HS-27A (cell line): ENCODE data around the gene CACNA1B.

Experiments used
- DNase-seq: peaks from one replicate; pipeline ENCODE4 v3.0.0-alpha.2; 2012; ENCODE audit warnings: low read depth, missing footprints

Gene CACNA1B

DNA sequence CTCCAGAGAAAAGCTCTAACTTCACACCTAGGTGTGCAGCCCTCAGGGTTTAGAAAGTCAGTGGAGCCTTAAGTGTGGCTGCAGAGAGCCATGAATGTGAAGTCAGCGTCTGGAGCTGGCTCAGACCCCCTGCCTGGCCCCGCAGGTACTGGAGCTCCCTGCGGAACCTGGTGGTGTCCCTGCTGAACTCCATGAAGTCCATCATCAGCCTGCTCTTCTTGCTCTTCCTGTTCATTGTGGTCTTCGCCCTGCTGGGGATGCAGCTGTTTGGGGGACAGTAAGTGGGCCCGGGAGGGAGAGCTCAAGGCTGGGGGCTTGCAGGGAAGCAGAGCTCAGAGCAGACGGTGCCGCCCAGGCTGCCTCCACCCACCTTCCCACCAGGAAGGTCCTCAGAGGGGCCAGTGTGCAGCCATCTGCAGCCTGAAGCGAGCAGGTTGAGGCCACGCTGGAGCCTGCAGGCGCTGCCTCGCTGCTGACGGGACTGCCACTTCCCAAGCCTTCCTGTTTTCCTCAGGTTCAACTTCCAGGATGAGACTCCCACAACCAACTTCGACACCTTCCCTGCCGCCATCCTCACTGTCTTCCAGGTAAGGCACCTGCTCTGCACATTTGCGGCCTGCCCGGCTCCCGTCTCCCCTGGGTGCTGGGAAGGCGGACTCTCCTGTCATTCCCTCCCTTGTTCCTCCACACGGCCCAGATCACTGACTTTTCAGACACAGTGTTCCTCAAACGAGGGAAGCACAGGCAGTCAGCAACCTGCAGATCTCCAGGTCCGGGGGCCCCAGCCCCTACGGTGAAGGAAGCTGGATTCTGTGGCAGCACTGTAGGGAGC, 108.9 kb downstream of the CACNA1B start:
- no peak for DNase-seq

DNA sequence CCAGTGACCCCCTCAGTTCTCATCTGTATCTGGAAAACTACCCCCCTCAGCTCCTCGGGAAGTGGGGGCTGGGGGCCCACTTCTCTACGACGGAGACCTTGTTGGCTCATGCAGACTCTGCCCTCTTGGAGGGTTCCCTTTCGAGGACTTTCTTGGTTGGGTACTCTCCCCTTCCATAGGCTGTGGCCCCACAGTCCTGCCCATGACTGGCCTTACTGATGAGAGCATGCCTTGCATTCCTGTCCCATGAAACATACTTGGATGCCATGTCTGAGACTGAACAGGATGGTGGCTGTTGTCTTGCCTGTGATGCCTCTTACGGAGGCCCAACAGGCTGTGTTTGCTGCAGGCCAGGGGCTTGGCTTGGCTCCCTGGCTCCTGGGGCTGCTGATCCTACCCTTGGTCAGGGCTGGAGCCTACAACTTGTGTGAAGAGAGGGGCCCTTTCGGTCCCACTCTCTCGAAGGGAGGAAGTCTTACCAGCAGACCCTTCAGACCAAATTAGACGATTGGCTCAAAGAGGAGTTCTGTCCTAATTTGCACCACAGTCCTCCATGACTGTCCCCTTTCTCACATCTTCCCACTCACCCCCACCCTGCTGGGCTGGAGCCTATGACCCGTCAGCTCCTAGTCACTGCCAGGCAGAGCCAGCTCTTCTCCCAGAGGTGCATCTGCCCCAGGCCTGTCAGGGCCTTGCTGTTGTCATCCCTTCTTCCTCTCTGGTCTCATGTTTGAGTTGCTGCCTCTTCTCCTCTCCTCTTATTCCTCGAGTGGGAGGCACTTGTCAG, 109.9 kb downstream of the CACNA1B start:
- no peak for DNase-seq

GRCh38 chr9:137988051-137988450, 110.5 kb downstream of the CACNA1B start:
- no peak for DNase-seq

DNA sequence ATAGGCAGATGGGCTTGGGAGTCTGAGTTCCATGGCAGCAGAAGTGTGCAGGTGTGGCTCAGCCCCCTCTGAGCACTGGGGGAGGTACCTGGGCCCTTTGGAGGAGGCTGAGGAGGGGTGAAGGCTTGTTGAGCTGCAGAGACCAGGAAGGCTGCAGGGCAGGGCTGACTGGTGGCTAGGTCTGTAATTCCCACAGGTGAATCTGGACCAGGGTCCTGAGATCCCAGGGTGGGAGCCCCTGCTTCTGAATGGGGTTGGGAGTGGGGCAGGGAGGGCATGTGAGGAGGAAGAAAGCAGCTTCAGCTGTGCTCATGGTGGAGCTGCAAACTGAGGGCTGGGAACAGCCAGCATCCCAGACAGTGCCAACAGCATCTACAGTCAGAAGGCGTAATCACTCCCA, 111.1 kb downstream of the CACNA1B start:
- DNase-seq = no peak

GRCh38 chr9:137989156-137989555, 111.6 kb downstream of the CACNA1B start:
- DNase-seq = no peak

DNA sequence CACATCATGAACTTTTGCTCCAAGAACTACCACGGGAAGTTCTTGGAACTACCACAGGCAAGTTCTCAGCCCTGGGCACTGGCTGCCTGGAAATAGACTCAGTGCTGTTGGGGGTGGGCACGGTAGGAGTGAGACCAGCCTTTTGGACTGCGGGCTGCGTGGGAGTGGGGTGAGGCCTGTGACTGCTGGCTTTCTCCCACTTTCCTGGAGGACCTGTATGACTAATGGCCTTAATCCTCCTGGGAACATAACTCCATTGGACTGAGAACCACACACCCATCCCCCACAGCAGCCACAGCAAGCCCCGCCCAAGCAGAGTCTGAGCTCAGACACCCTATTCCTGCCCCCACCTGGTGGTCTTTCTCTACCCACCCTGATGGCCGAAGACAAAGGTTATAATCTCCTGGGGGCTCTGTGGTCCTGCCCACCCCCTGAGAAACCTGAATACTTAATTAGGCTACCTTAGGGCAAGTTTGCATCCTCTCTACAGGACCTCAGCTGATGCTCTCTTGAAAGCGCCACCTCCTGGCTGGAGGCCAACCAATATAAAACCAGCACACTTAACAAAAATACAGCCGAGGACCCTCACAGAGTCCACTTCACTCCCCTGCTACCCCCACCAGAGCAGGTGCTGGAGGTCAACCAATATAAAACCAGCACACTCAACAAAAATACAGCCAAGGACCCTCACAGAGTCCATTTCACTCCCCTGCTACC, 112.6 kb downstream of the CACNA1B start:
- no peak for DNase-seq

DNA sequence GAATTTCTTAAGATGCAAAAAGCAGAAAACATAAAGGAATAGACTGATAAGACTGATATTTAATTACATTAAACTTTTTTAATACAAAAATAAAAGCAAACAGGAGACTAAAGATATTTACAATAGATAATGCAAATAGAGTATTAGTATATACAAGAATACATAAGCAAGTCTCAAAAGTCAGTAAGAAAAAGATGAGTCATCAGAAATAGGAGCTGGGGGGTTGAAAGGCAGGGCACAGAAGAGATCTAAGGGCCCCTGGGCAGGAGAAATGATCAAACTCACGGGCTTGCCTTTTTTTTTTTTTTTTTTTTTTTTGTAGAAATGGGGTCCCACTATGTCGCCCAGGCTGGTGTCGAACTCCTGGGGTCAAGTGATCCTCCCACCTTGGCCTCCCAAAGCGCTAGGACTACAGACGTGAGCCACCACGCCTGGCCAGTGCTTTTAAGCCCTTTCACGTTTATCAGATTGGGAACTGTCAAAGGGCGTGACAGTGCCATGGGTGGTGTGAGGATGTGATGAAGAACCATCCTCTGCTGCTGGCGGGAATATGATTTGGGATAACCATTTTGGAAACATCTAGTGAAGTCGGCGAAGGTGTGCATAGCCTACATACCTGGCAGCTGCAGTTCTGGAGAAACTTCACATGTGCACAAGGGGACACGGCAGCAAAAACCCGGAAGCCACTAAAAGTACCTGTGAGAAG, 126.1 kb downstream of the CACNA1B start:
- no peak for DNase-seq

GRCh38 chr9:138006576-138007233, 129.1 kb downstream of the CACNA1B start:
- DNase-seq = no peak

DNA sequence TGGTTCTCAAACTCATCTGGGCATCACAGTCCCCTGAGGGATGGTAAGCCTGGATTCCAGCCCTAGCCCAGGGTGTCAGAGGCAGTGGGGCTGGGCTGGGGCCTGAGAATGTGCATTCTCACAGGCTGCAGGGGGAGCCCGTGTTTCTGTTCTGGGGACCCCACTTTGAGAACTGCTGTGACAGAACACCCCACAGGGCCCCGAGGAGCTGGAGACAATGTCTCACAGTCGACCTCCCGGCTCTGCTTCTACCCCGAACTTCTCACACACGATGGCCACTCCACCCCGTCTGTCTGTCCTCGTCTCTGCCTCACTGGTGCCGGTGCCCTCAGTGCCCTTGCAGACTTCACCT, 130.0 kb downstream of the CACNA1B start:
- DNase-seq = no peak

- DNase-seq = no peak
These were observed 130.6 kb downstream of the CACNA1B start for GRCh38 chr9:138007918-138008841.

DNA sequence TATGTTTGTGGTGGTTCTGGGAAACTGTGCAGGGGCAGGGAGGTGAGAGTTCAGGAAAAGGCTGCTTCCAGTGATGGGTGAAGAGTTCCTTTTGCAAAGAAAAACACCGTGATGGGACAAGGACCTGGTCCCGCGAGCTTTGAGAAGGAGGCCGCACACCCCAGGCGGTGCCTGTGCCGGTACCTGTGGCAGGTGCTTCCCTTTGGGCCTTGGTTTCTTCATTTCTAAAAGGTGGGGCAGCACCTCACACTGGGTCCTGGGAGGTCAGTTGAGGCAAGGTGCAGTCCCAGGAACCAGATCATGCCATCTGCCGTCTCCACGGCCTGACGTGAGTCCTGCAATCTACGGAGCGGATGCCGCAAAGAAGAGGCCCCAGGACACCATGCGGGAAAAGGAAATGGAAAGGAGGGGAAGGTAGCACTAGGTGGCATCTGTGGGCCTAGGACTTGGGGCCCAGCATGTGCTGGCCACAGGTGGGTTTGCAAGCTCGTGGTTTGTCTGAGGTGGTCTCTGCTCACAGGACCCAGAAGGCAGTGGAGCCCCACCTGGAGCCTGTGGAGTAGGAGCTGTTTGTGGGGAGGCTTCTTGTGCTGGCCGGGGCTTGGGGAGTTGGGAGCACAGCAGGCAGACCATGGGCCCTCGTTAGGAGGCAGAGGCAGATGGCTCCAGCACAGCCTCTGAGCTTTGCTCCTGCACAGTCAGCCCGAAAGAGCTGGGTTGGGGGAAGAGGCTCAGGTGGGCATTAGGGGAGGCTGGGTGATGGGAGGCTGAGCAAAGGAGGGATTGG, 131.6 kb downstream of the CACNA1B start:
- no peak for DNase-seq

- DNase-seq = no peak
These were observed 132.5 kb downstream of the CACNA1B start for GRCh38 chr9:138009803-138010690.

GRCh38 chr9:138010861-138011260, 133.3 kb downstream of the CACNA1B start:
- no peak for DNase-seq

GRCh38 chr9:138011951-138012500, 134.4 kb downstream of the CACNA1B start:
- DNase-seq = no peak

DNA sequence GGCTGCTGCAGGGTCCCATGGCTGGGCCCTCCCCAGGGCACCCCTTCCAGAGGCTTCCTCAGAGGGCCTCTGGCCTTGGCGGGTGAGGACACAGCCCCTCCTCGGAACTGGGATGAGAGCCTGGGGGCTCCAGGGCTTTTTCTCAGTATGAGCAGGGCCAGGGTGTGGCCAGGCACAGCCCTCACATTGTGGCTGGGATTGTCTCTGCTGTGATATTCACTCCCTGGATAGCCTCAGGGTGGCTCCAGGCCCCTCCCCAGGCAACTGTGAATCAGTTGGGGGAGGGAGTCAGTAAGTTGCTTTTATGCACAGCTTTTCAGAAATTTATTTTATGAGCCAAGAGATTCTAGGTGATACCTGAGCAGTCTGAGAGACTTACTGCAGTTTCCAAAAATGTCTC, 135.7 kb downstream of the CACNA1B start:
- no peak for DNase-seq

DNA sequence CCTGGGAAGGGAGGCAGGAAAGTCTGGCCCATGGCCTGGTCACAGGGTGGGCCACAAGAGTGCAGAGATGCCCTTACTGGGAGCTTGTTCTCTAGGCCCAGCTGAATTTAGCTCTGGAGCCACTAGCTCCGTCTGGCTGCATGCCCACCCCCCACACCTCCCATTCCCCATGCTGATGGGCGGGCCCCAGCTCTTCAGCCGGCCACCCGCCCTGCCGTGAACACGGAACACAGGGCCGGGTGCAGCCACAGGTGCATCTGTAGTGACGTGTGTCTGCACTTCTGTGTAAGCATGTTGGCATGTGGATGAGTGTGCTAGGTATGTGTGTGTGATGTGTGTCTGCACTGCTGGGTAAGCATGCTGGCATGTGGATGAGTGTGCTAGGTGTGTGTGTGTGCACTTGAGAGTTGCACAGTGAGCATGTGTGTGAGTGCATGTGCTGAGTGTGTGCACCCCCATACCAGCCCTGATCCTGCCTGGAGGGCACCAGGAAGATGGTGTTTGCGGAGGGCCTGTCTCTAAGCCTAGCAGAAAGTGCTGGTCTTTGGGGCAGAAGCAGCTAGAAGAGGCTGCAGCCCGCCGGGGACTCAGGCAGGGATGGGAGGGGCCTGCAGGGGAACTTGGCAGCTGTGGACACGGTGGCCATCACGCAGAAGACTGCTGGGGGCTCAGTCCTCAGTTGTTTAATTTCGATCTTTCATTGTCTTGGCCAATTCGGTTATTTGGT, 136.4 kb downstream of the CACNA1B start:
- no peak for DNase-seq

GRCh38 chr9:138014563-138014945, 137.0 kb downstream of the CACNA1B start:
- no peak for DNase-seq
